Endothelial cell of umbilical vein (primary cell): ENCODE results near the gene TICAM1. TPM values are rescaled to one million over a fixed set of nuclear protein-coding genes. Genes with fewer than 3 reads are reported as not detected.
A peak's percentile ranks its signal among the peaks of the same experiment; 100 is the strongest.
"Not testable (repeated sequence)": the region's sequence is repeated elsewhere in the genome, so short reads cannot be mapped to it uniquely, and the experiment has no call there.

Experiments
- BruUV-seq: library from RNA; stranded (reverse); fragments of 400-500 nt; replicated peaks from 2 replicates; lab custom pipeline; 2021; lab: Mats Ljungman, UMichigan
- CTCF ChIA-PET: fragments of 300-600, 350-600 bp; sonication (Branson Sonifier 250); formaldehyde crosslinking; loops from one replicate; lab custom pipeline; 2021; ENCODE audit warnings: antibody characterized with exemption, inconsistent platforms; lab: Charles Lee
- POLR2A ChIA-PET: fragments of 300-600, 350-600 bp; sonication (Branson Sonifier 250); formaldehyde crosslinking; loops from one replicate; lab custom pipeline; 2021; ENCODE audit warnings: antibody characterized with exemption, inconsistent platforms; lab: Charles Lee
- DNase-seq: peaks from one replicate; pipeline ENCODE4 v3.0.0-alpha.2; 2011; ENCODE audit warnings: low read depth, low spot score
- FAIRE-seq: peaks from 2 replicates; lab custom pipeline; 2011; peaks lifted over from hg19 to GRCh38; lab: Jason Lieb, UNC
- H2AFZ ChIP-seq: 2 replicates; pipeline ENCODE4 v1.6.0; 2012; ENCODE audit warnings: low read depth, low read length, control low read depth, inconsistent platforms
- H3K27ac ChIP-seq: 2 replicates; pipeline ENCODE4 v1.5.1; 2011; ENCODE audit warnings: low read depth, mild to moderate bottlenecking, control low read depth, low read length, moderate library complexity; ENCODE audit not compliant: insufficient read depth
- H3K27me3 ChIP-seq, 2 experiments: 2 replicates each; pipeline versions ENCODE4 v1.6.0 to v1.6.1; 2011; ENCODE audit warnings: low read length in 2 of 2, mixed read lengths in 1 of 2; ENCODE audit not compliant: control insufficient read depth in 2 of 2, insufficient read depth in 2 of 2
- H3K36me3 ChIP-seq, 2 experiments: 2 replicates in 1 of 2; 3 replicates in 1 of 2; pipeline ENCODE4 v1.5.1; 2011; ENCODE audit warnings: low read length in 2 of 2, mild to moderate bottlenecking in 1 of 2, moderate library complexity in 1 of 2; ENCODE audit not compliant: control insufficient read depth in 2 of 2, insufficient read depth in 2 of 2; ENCODE audit errors: extremely low read depth in 1 of 2
- H3K4me1 ChIP-seq: 3 replicates; pipeline ENCODE4 v1.5.1; 2011; ENCODE audit warnings: mild to moderate bottlenecking, low read length; ENCODE audit not compliant: control insufficient read depth, insufficient read depth; ENCODE audit errors: extremely low read depth
- H3K4me2 ChIP-seq: 2 replicates; pipeline ENCODE4 v1.6.1; 2011; ENCODE audit warnings: low read length, control low read depth, mixed read lengths; ENCODE audit not compliant: insufficient read depth
- H3K4me3 ChIP-seq, 3 experiments: fragments of 200-600 bp in 1 of 3; sonication (generic), shearing (Covaris generic) in 1 of 3; replicated peaks in 1 of 3; 2 replicates each; pipeline ENCODE4 v1.5.1; 2011 to 2016; ENCODE audit warnings: control low read depth in 3 of 3, low read length in 3 of 3, mild to moderate bottlenecking in 2 of 3, inconsistent platforms in 1 of 3, low read depth in 1 of 3, moderate library complexity in 1 of 3; ENCODE audit not compliant: insufficient read depth in 1 of 3
- H3K79me2 ChIP-seq: 2 replicates; pipeline ENCODE4 v1.6.0; 2012; ENCODE audit warnings: low read length, inconsistent platforms; ENCODE audit not compliant: control insufficient read depth, insufficient read depth
- H3K9ac ChIP-seq: replicated peaks from 2 replicates; pipeline ENCODE3; 2011; ENCODE audit warnings: low read length, control low read depth; ENCODE audit not compliant: insufficient read depth; ENCODE audit errors: extremely low read depth
- H3K9me1 ChIP-seq: replicated peaks from 3 replicates; pipeline ENCODE4 v1.6.0; 2011; ENCODE audit warnings: mild to moderate bottlenecking, low read length; ENCODE audit not compliant: control insufficient read depth, insufficient read depth; ENCODE audit errors: extremely low read depth
- H3K9me3 ChIP-seq: replicated peaks from 2 replicates; pipeline ENCODE4 v1.5.1; 2012; ENCODE audit warnings: low read length, inconsistent platforms; ENCODE audit not compliant: control insufficient read depth, insufficient read depth
- H4K20me1 ChIP-seq: replicated peaks from 2 replicates; pipeline ENCODE3; 2011; ENCODE audit warnings: mild to moderate bottlenecking, low read length; ENCODE audit not compliant: control insufficient read depth, insufficient read depth; ENCODE audit errors: extremely low read depth
- CTCF ChIP-seq, 2 donors: IDR thresholded peaks; 1 replicate in 1 of 2; 2 replicates in 1 of 2; pipeline ENCODE4 v1.5.1; 2011; ENCODE audit warnings: low read length in 2 of 2, mild to moderate bottlenecking in 2 of 2, moderate library complexity in 2 of 2, control low read depth in 1 of 2, inconsistent platforms in 1 of 2, low read depth in 1 of 2; ENCODE audit not compliant: insufficient read depth in 1 of 2; ENCODE audit errors: extremely low read depth in 1 of 2
- EZH2 ChIP-seq: IDR thresholded peaks from 2 replicates; pipeline ENCODE4 v1.6.1; 2012; ENCODE audit warnings: borderline replicate concordance, low read depth, mild to moderate bottlenecking, moderate library complexity, low read length, inconsistent platforms; ENCODE audit not compliant: severe bottlenecking
- FOS ChIP-seq: IDR thresholded peaks from 2 replicates; pipeline ENCODE4 v1.6.1; 2011; ENCODE audit warnings: mild to moderate bottlenecking, low read length, moderate library complexity, borderline replicate concordance; ENCODE audit not compliant: insufficient read depth
- GATA2 ChIP-seq: IDR thresholded peaks from 2 replicates; pipeline ENCODE4 v1.7.0; 2011; ENCODE audit warnings: low read depth, mild to moderate bottlenecking, moderate library complexity, mixed read lengths, low read length; ENCODE audit not compliant: insufficient read length, insufficient read depth
- JUN ChIP-seq: IDR thresholded peaks from 2 replicates; pipeline ENCODE4 v1.6.1; 2011; ENCODE audit warnings: borderline replicate concordance, low read depth; ENCODE audit not compliant: insufficient read length, insufficient read depth
- MAX ChIP-seq: IDR thresholded peaks from 2 replicates; pipeline ENCODE4 v1.6.1; 2011; ENCODE audit not compliant: insufficient read depth, insufficient read length
- MYC ChIP-seq: IDR thresholded peaks from one replicate; pipeline ENCODE4 v1.6.1; 2011; ENCODE audit warnings: mild to moderate bottlenecking, low read depth, low read length
- POLR2A ChIP-seq: IDR thresholded peaks from 2 replicates; pipeline ENCODE4 v1.6.1; 2012; ENCODE audit warnings: low read depth, mild to moderate bottlenecking, control low read depth, low read length
- POLR2AphosphoS5 ChIP-seq: IDR thresholded peaks from 2 replicates; pipeline ENCODE4 v1.6.1; 2012; ENCODE audit warnings: low read depth, mild to moderate bottlenecking, control low read depth, low read length, moderate library complexity; ENCODE audit not compliant: insufficient read depth
- dilution Hi-C: fragments of 300-500 bp; cut with MboI; formaldehyde crosslinking; loops from one replicate; pipeline ENCODE4 v1.15.0; 2019; ENCODE audit warnings: low sequenced_read_pairs; ENCODE audit not compliant: extremely low pct_ligation_motif_present
- intact Hi-C: fragments of 100-400 bp; cut with micrococcal nuclease; formaldehyde crosslinking; loops from one replicate; pipeline ENCODE4 v1.10.0; 2022
- polyA plus RNA-seq, 4 experiments: library from polyadenylated mRNA; depleted of rRNA in 3 of 4; stranded (reverse) in 3 of 4; unstranded in 1 of 4; fragments of >200 nt; gene quantifications; 2 replicates each; pipeline versions ENCODE4 v1.2.1 to v1.2.3, GENCODE V29; 2011 to 2012; ENCODE audit warnings: missing spikeins in 1 of 4
- total RNA-seq: library from RNA; stranded (reverse); gene quantifications from 2 replicates; pipeline ENCODE4 v1.2.3, GENCODE V29; 2021

TICAM1 gene
- total and polyA plus RNA-seq, 2 donors (not counting 3 experiments of a cell fraction or from before 2014, with no cell fraction given): 4.8 to 17.6 TPM

GRCh38 chr19:4794971-4795370 lies 36.5 kb downstream of the TICAM1 start:
- Histone ChIP-seq H3K4me3 (no peak overlapping the region), H4K20me1 (no peaks in the 10 kb centered on the region), H3K9ac (no peak overlapping the region), H3K36me3 (peaks cover 2 to 9% of the 10 kb centered on the region in 2 experiments), H3K4me1 (peaks cover 8% of the 10 kb centered on the region), H3K27ac (no peak overlapping the region), H3K79me2 (peaks cover 47% of the 10 kb centered on the region), H3K27me3 (no peaks in the 10 kb centered on the region), H3K9me3 (no peaks in the 10 kb centered on the region), H3K4me2 (no peak overlapping the region), H2AFZ (no peak overlapping the region), H3K9me1 (no peaks in the 10 kb centered on the region)
- no peak for FAIRE-seq
- dilution Hi-C loops (no loop called here), intact Hi-C loops (no loop called here)
- ChIA-PET CTCF (interaction anchor here (1.7 kb wide), 1 partner anchor 57 kb away, joined by 3 read pairs; no protein-coding TSS in a partner anchor), POLR2A (no interaction called here)
- no peak for DNase-seq
- BruUV-seq: no TSS peak
- TF ChIP-seq POLR2A: no peak
- no peak for TF ChIP-seq POLR2AphosphoS5
- no peak for TF ChIP-seq GATA2
- no peak for TF ChIP-seq EZH2
- no peak for TF ChIP-seq MAX
- no peak for TF ChIP-seq MYC
- TF ChIP-seq FOS: no peak
- no peak for TF ChIP-seq JUN
- TF ChIP-seq CTCF (IDR thresholded peaks at IDR 0.05; ENCODE audit: extremely low read depth in 1 of 2, insufficient read depth in 1 of 2, low read depth in 1 of 2, low read length in 2 of 2): no peak

- H3K4me2 ChIP-seq, CTCF ChIA-PET, H3K9ac ChIP-seq, H3K9me1 ChIP-seq, DNase-seq, H3K27me3 ChIP-seq, BruUV-seq, POLR2A ChIA-PET, H3K4me1 ChIP-seq, H3K4me3 ChIP-seq, H3K27ac ChIP-seq, FAIRE-seq, H4K20me1 ChIP-seq, H3K36me3 ChIP-seq, intact Hi-C loops, H3K9me3 ChIP-seq, H2AFZ ChIP-seq, dilution Hi-C loops: not testable (repeated sequence)
- peaks cover 47% of the 10 kb centered on the region for H3K79me2 ChIP-seq
Observed at GRCh38 chr19:4793278-4793677, 38.2 kb downstream of the TICAM1 start.

- FAIRE-seq, H3K36me3 ChIP-seq, H2AFZ ChIP-seq, H4K20me1 ChIP-seq, H3K27me3 ChIP-seq, POLR2A ChIA-PET, H3K9ac ChIP-seq, BruUV-seq, H3K4me1 ChIP-seq, intact Hi-C loops, H3K27ac ChIP-seq, DNase-seq, H3K9me3 ChIP-seq, dilution Hi-C loops, H3K9me1 ChIP-seq: not testable (repeated sequence)
- H3K4me3 ChIP-seq: peak overlapping the region in 1 of 3 experiments; percentile 88
- H3K79me2 ChIP-seq: peaks cover 47% of the 10 kb centered on the region
- H3K4me2 ChIP-seq: peak overlapping the region; percentile 67
- CTCF ChIA-PET: interaction anchor here (5.6 kb wide), 1 partner anchor 61 kb away, joined by 362 read pairs; no protein-coding TSS in a partner anchor
Observed at GRCh38 chr19:4792866-4793195, 38.7 kb downstream of the TICAM1 start.
